DND-41 (cell line): Measurements from ENCODE around the gene ALCAM.

Experiments used
- CTCF ChIP-seq: IDR thresholded peaks from 2 replicates; pipeline ENCODE4 v1.5.1; 2012; ENCODE audit warnings: borderline replicate concordance, low read length, moderate library complexity, mild to moderate bottlenecking; ENCODE audit not compliant: poor library complexity, severe bottlenecking; ENCODE audit errors: extremely low read depth
- EZH2 ChIP-seq: IDR thresholded peaks from 3 replicates; pipeline ENCODE4 v1.6.1; 2012; ENCODE audit warnings: borderline replicate concordance, low read depth, mild to moderate bottlenecking, moderate library complexity, low read length, inconsistent platforms; ENCODE audit not compliant: severe bottlenecking

- no peak for TF ChIP-seq CTCF
- TF ChIP-seq EZH2, result no peak
Observed at GRCh38 chr3:105466072-105466471, 99.4 kb downstream of the ALCAM start.
